Measurements from ENCODE around the gene ECM2. TPM values are rescaled to one million over a fixed set of nuclear protein-coding genes. Genes with fewer than 3 reads are reported as not detected.
"Not testable (repeated sequence)": the region's sequence is repeated elsewhere in the genome, so short reads cannot be mapped to it uniquely, and the experiment has no call there.

ECM2 gene
- total RNA-seq (2014; rRNA removed; shearing (Covaris generic)) = not detected in 2 replicates

GRCh38 chr9:92535940-92536850 lies at the start of gene ECM2:
ECM2 (minus strand) TSS chr9:92535990; CDS start chr9:92522866, 13,124 bp downstream.
- DNase-seq (ENCODE audit: low spot score) = no peak

DNA sequence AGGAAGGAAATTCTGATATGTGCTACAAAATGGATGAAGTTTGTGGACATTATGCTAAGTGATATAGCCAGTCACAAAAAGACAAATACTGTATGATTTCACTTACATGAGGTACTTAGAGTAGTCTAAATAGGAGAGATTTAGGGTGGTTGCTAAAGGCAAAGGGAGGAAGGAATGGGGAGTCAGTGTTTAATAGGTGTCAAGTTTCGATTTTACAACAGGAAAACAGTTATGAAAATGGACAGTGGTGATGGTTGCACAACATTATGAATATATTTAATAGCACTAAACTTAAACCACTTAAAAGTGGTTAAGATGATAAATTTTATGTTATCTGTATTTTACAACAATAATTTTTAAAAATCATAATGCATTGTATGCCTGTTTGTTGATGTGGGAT lies 40.4 kb upstream of the ECM2 start:
- no peak for DNase-seq (ENCODE audit: low spot score)

GRCh38 chr9:92573612-92574011 lies 37.8 kb upstream of the ECM2 start:
- not testable (repeated sequence) for DNase-seq (ENCODE audit: low spot score)

- not testable (repeated sequence) for DNase-seq (ENCODE audit: low spot score)
These were observed 36.1 kb upstream of the ECM2 start for GRCh38 chr9:92571871-92572270.

DNA sequence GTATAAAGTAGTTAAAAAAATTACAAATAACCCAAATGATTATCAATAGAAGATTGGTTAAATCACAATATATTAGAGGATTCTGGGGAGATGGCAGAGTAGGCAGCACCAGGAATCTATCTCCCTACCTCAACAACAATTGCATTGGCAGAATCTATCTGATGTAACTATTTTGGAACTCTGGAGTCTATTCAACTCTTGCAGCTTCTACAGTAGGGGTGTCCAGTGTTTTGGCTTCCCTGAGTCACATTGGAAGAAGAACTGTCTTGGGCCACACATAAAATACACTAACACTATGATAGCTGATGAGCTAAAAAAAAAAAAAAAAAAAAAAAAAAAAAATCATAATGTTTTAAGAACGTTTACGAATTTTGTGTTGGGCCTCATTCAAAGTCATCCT lies 29.2 kb upstream of the ECM2 start:
- no peak for DNase-seq (ENCODE audit: low spot score)

GRCh38 chr9:92564504-92564903 lies 28.7 kb upstream of the ECM2 start:
- DNase-seq (ENCODE audit: low spot score) = no peak

DNA sequence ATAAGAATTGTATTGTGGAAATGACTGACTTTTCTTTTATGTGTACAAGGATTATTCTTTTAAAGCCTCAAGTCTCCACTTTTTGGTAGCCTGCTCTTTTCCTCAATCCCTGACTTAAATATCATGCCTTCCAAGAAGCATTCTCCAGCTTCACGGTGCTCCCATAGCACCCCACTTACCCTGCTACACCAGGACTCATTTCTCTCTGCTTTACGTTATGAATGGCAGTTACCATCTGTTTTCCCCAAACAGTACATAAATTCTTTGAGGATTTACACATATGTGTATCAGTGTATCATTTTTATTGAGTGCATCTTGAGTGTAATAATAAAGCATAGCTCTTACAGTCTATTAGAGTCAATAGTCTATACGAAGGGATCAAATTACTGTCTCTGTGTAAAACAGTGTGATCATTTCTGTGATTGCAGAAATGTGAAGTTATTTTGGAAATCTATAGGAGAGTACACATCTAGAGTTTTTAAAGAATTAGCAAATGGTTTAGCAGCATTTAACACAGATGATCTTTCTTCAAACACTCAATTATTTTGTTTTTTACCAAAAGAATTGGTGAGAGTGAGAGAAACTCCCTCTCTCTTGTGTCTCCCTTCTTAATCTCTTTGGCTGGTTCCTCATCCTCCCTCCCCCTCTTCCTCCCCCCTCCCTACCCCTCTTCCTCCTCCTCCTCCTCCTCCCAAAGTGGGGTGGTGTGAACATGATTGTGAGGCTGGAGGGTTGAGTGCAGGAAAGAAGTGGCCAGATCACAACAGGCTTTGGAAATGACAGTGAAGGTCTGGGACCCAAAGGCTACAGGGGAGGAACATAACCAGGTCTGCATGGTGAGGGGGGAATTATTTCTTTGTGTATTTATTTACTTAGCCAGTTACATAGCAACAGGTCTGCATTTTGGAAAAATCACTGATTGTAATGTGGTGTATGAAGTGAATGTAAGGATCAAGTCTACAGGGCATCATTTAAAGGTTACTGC lies 27.6 kb upstream of the ECM2 start:
- DNase-seq (ENCODE audit: low spot score) = no peak

GRCh38 chr9:92562461-92562967 lies 26.7 kb upstream of the ECM2 start:
- no peak for DNase-seq (ENCODE audit: low spot score)

DNA sequence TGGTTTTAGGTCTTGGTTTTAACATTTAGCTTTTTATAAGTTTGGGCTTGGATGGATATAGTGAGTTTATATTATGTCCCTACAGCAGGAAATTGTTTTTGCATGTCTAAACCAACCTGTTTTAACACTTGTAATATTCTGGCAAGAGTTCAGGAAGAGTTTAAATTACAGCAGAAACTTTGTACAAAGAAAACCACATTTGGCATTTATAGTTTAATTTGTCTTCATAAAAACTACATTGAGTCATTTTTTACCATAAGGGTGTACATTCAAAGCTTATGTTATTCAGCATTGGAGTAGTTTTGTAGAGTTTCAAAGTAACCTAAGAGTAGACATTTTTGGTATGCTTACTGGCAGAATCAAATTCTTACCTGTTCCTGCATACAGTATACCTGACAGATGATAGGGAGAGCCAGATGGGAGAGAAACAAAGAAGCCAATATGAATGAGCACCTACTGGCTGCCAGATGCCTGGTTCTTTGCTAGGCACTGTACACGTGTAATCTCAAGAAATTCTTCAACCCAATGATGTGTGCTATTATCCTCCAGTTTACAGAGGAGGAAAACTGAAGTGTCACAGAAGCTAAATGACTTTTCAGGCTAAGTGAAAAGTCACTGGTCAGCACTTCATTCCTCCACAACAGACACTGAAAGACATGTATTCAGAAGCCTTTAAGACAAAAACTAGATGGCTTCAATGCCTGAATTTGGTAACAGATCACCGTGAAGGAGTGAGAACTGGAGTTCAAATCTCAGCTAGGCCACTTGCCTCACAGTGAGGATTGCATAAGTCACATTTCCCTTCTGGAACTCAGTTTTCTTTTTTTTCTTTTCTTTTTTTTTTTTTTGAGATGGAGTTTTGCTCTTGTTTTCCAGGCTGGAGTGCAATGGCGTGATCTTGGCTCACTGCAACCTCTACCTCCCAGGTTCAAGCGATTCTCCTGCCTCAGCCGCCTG lies 25.9 kb upstream of the ECM2 start:
- no peak for DNase-seq (ENCODE audit: low spot score)

- DNase-seq (ENCODE audit: low spot score) = peak; percentile 8
These were observed 23.0 kb upstream of the ECM2 start for GRCh38 chr9:92558612-92559374.

- no peak for DNase-seq (ENCODE audit: low spot score)
These were observed 15.0 kb upstream of the ECM2 start for GRCh38 chr9:92550765-92551164.

GRCh38 chr9:92547356-92547755 lies 11.6 kb upstream of the ECM2 start:
- DNase-seq (ENCODE audit: low spot score) = no peak

DNA sequence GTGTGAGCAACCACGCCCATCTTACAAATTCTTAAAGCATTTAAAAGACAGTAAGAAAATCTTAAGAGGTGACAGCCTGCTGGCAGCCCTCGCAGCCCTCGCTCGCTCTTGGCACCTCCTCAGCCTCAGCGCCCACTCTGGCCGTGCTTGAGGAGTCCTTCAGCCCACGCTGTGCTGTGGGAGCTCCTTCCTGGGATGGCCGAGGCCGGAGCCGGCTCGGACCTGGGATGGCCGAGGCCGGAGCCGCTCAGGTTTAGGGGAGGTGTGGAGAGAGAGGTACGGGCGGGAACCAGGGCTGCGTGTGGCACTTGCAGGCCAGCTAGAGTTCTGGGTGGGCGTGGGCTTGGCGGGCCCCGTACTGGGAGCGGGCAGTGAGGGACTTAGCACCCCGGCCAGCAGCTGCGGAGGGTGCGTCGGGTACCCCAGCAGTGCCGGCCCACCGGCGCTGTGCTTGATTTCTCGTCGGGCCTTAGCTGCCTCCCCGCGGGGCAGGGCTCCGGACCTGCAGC lies 9.3 kb upstream of the ECM2 start:
- DNase-seq (ENCODE audit: low spot score) = no peak

DNA sequence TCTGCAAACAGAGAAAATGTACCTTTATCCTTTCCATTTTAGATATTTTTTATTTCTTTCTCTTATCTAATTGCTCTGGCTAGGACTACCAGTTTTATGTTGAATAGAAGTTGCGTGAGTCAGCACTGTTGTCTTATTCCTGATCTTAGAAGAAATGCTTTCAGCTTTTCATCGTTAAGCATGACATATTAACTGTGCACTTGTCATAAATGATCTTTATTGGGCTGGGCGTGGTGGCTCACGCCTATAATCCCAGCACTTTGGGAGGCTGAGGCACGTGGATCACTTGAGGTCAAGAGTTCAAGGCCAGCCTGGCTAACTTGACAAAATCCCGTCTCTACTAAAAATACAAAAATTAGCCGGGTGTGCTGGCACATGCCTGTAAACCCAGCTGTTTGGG lies 8.2 kb upstream of the ECM2 start:
- no peak for DNase-seq (ENCODE audit: low spot score)

DNA sequence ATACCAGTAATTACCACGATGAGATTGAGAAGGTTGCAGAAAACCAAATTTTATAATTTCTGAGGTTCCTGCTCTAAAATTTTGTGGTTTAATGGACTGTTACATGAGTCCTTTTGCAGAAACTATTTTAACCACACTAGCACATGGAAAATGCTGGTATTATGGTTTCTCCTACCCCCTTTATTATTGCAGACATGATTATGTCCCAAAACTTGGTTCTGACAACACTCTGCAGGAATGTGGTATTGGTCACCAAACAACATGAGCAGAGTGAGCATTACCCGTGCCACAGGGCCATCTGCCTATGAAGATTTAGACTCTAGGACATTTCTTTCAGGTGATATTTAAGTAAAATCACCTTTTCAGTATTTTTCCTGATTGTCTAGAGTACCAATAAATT lies 2.8 kb upstream of the ECM2 start:
- no peak for DNase-seq (ENCODE audit: low spot score)

GRCh38 chr9:92534674-92535073 lies 1.1 kb downstream of the ECM2 start:
- no peak for DNase-seq (ENCODE audit: low spot score)

DNA sequence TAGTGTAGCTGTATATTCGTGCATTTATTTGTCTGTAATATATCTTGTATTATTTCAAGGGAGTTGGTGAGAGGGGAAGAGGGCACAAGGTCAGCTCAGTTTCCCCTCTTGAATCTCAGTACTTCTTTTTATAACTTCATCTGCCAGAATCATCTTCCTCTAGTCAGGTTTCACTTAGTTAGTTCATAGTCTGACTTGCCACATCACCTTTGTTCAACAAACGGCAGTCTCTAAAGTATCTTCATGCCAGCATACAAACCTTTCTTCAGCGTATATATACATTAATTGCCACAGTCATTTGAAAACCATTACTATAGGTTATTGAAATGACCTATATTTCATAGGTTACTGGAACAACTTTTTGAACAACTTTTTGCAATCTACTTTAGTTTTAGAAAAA lies 1.6 kb downstream of the ECM2 start:
- DNase-seq (ENCODE audit: low spot score) = no peak

GRCh38 chr9:92530893-92531292 lies 4.9 kb downstream of the ECM2 start:
- no peak for DNase-seq (ENCODE audit: low spot score)

DNA sequence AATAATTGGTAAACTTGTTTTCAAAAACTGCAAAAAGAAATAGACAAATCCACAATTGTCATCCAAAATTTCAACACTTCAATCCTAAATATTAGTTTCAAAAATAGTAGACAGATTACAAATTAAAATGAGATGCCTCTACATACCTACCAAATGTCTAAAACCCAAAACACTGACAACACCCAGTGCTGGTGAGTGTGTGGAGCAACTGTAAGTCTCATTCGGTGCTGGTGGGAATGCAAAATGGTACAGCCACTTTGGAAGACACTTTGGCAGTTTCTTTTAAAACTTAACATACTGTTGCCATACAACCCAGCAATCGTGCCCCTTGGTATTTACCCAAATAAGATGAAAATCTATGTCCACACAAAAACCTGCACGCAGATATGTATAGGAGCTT lies 6.7 kb downstream of the ECM2 start:
- no peak for DNase-seq (ENCODE audit: low spot score)

- no peak for DNase-seq (ENCODE audit: low spot score)
These were observed 7.3 kb downstream of the ECM2 start for GRCh38 chr9:92528522-92528849.

All from HT-29 (cell line).